Astrocyte (in vitro differentiated cells and primary cell): Measurements from ENCODE around the gene JADE1. TPM values are rescaled to one million over a fixed set of nuclear protein-coding genes. Genes with fewer than 3 reads are reported as not detected.

Experiments
- DNase-seq: peaks from one replicate; pipeline ENCODE4 v3.0.0-alpha.2; 2010; ENCODE audit warnings: low read depth
- FAIRE-seq: peaks from 2 replicates; lab custom pipeline; 2011; peaks lifted over from hg19 to GRCh38; lab: Jason Lieb, UNC
- H2AFZ ChIP-seq: 2 replicates; pipeline ENCODE4 v1.6.0; 2012; ENCODE audit warnings: low read depth, low read length, inconsistent platforms
- H3K27ac ChIP-seq: 2 replicates; pipeline ENCODE4 v1.5.1; 2011; ENCODE audit warnings: low read depth, low read length, inconsistent platforms
- H3K27me3 ChIP-seq: 2 replicates; pipeline ENCODE4 v1.6.0; 2011; ENCODE audit warnings: low read length, inconsistent platforms; ENCODE audit not compliant: insufficient read depth
- H3K36me3 ChIP-seq: 2 replicates; pipeline ENCODE4 v1.5.1; 2011; ENCODE audit warnings: low read length, inconsistent platforms; ENCODE audit not compliant: insufficient read depth
- H3K4me1 ChIP-seq: 2 replicates; pipeline ENCODE4 v1.5.1; 2011; ENCODE audit warnings: low read length, inconsistent platforms; ENCODE audit not compliant: insufficient read depth
- H3K4me2 ChIP-seq: 2 replicates; pipeline ENCODE4 v1.6.0; 2012; ENCODE audit warnings: low read length, inconsistent platforms
- H3K4me3 ChIP-seq: 2 replicates; pipeline ENCODE4 v1.5.1; 2011; ENCODE audit warnings: low read depth, mild to moderate bottlenecking, low read length, inconsistent platforms; ENCODE audit not compliant: insufficient read depth
- H3K79me2 ChIP-seq: 2 replicates; pipeline ENCODE4 v1.6.0; 2012; ENCODE audit warnings: mild to moderate bottlenecking, low read length, inconsistent platforms; ENCODE audit not compliant: insufficient read depth
- H3K9ac ChIP-seq: 2 replicates; pipeline ENCODE4 v1.6.0; 2012; ENCODE audit warnings: mild to moderate bottlenecking, low read length, inconsistent platforms
- H3K9me3 ChIP-seq: 2 replicates; pipeline ENCODE4 v1.5.1; 2012; ENCODE audit warnings: low read depth, mild to moderate bottlenecking, low read length, inconsistent platforms; ENCODE audit not compliant: insufficient read depth
- H4K20me1 ChIP-seq: 2 replicates; pipeline ENCODE4 v1.6.0; 2012; ENCODE audit warnings: low read length, inconsistent platforms; ENCODE audit not compliant: insufficient read depth
- H3K27ac Mint-ChIP-seq: one replicate; pipeline ENCODE4 v1.8.0; 2021; ENCODE audit warnings: mild to moderate bottlenecking, mixed read lengths; ENCODE audit not compliant: unreplicated experiment
- H3K27me3 Mint-ChIP-seq: one replicate; pipeline ENCODE4 v1.8.0; 2021; ENCODE audit warnings: low read depth, mixed read lengths; ENCODE audit not compliant: unreplicated experiment
- H3K36me3 Mint-ChIP-seq: one replicate; pipeline ENCODE4 v1.8.0; 2021; ENCODE audit warnings: low read depth, mixed read lengths; ENCODE audit not compliant: unreplicated experiment
- H3K4me1 Mint-ChIP-seq: one replicate; pipeline ENCODE4 v1.8.0; 2021; ENCODE audit warnings: low read depth, mixed read lengths; ENCODE audit not compliant: unreplicated experiment
- H3K4me3 Mint-ChIP-seq: one replicate; pipeline ENCODE4 v1.8.0; 2021; ENCODE audit warnings: mild to moderate bottlenecking, moderate library complexity, mixed read lengths; ENCODE audit not compliant: unreplicated experiment
- H3K9me3 Mint-ChIP-seq: one replicate; pipeline ENCODE4 v1.8.0; 2021; ENCODE audit warnings: mild to moderate bottlenecking, mixed read lengths; ENCODE audit not compliant: unreplicated experiment
- CTCF ChIP-seq: IDR thresholded peaks from 2 replicates; pipeline ENCODE4 v1.5.1; 2011; ENCODE audit warnings: low read depth, mild to moderate bottlenecking, inconsistent platforms, low read length, moderate library complexity; ENCODE audit not compliant: insufficient read depth
- EZH2 ChIP-seq: IDR thresholded peaks from 2 replicates; pipeline ENCODE4 v1.6.1; 2012; ENCODE audit warnings: mild to moderate bottlenecking, low read length, inconsistent platforms; ENCODE audit not compliant: insufficient read depth
- total RNA-seq: library from RNA; stranded (reverse); gene quantifications from 2 replicates; pipeline ENCODE4 v1.2.1, GENCODE V29; 2021

The JADE1 gene
- total RNA-seq, 1 donor from 2014 or later: 88.3 TPM

GRCh38 chr4:128796934-128797333 lies 12.6 kb upstream of the JADE1 start:
- H3K9me3 ChIP-seq: no peaks in the 10 kb centered on the region
- H3K4me1 ChIP-seq: no peaks in the 10 kb centered on the region
- no peak overlapping the region for H3K4me3 Mint-ChIP-seq

GRCh38 chr4:128800284-128800683 lies 9.2 kb upstream of the JADE1 start:
- no peak overlapping the region for H3K4me3 ChIP-seq
- H2AFZ ChIP-seq: no peak overlapping the region
- H3K4me2 ChIP-seq: no peak overlapping the region
- no peaks in the 10 kb centered on the region for H4K20me1 ChIP-seq
- peaks cover 6% of the 10 kb centered on the region for H3K27me3 Mint-ChIP-seq
- DNase-seq (no peak), FAIRE-seq (no peak)
- no peak overlapping the region for H3K4me3 Mint-ChIP-seq
- no peak overlapping the region for H3K27ac ChIP-seq
- H3K9me3 ChIP-seq: no peaks in the 10 kb centered on the region
- no peak overlapping the region for H3K9ac ChIP-seq
- no peaks in the 10 kb centered on the region for H3K36me3 Mint-ChIP-seq
- TF ChIP-seq EZH2 (no peak), CTCF (no peak)
- H3K36me3 ChIP-seq: no peaks in the 10 kb centered on the region
- no peaks in the 10 kb centered on the region for H3K79me2 ChIP-seq
- no peak overlapping the region for H3K27ac Mint-ChIP-seq
- no peaks in the 10 kb centered on the region for H3K4me1 Mint-ChIP-seq
- H3K9me3 Mint-ChIP-seq: peaks cover 2% of the 10 kb centered on the region
- no peaks in the 10 kb centered on the region for H3K27me3 ChIP-seq
- no peaks in the 10 kb centered on the region for H3K4me1 ChIP-seq

More at GRCh38 chr4:128796934-128797333, 12.6 kb upstream of the JADE1 start:
- TF ChIP-seq CTCF: no peak
- TF ChIP-seq EZH2: no peak
- H3K9me3 Mint-ChIP-seq: no peaks in the 10 kb centered on the region
- no peaks in the 10 kb centered on the region for H3K79me2 ChIP-seq
- FAIRE-seq: no peak
- peaks cover 8% of the 10 kb centered on the region for H3K4me1 Mint-ChIP-seq
- H3K4me2 ChIP-seq: no peak overlapping the region
- H2AFZ ChIP-seq: no peak overlapping the region
- DNase-seq: no peak
- H3K27ac ChIP-seq: no peak overlapping the region
- no peaks in the 10 kb centered on the region for H3K36me3 ChIP-seq
- no peaks in the 10 kb centered on the region for H4K20me1 ChIP-seq
- H3K4me3 ChIP-seq: no peak overlapping the region
- no peaks in the 10 kb centered on the region for H3K27me3 Mint-ChIP-seq
- H3K27me3 ChIP-seq: no peaks in the 10 kb centered on the region
- no peak overlapping the region for H3K9ac ChIP-seq
- no peak overlapping the region for H3K27ac Mint-ChIP-seq
- no peaks in the 10 kb centered on the region for H3K36me3 Mint-ChIP-seq

GRCh38 chr4:128800701-128801284 lies 8.7 kb upstream of the JADE1 start:
- no peaks in the 10 kb centered on the region for H3K9me3 ChIP-seq
- no peak overlapping the region for H3K4me3 Mint-ChIP-seq
- no peak overlapping the region for H2AFZ ChIP-seq
- H3K27me3 ChIP-seq: no peaks in the 10 kb centered on the region
- no peaks in the 10 kb centered on the region for H3K36me3 Mint-ChIP-seq
- no peak overlapping the region for H3K9ac ChIP-seq
- H3K4me3 ChIP-seq: no peak overlapping the region
- H3K4me1 Mint-ChIP-seq: no peaks in the 10 kb centered on the region
- no peak overlapping the region for H3K27ac Mint-ChIP-seq
- H3K9me3 Mint-ChIP-seq: peaks cover 2% of the 10 kb centered on the region
- DNase-seq: no peak
- no peak overlapping the region for H3K27ac ChIP-seq
- no peaks in the 10 kb centered on the region for H3K4me1 ChIP-seq
- no peak overlapping the region for H3K4me2 ChIP-seq
- H3K79me2 ChIP-seq: no peaks in the 10 kb centered on the region
- H3K36me3 ChIP-seq: no peaks in the 10 kb centered on the region
- no peaks in the 10 kb centered on the region for H4K20me1 ChIP-seq
- peaks cover 6% of the 10 kb centered on the region for H3K27me3 Mint-ChIP-seq
- TF ChIP-seq EZH2 (no peak), CTCF (no peak)
- FAIRE-seq: no peak
